ENCODE data around the gene AMN1. TPM values are rescaled to one million over a fixed set of nuclear protein-coding genes. Genes with fewer than 3 reads are reported as not detected.
A peak's percentile ranks its signal among the peaks of the same experiment; 100 is the strongest.
"Not testable (repeated sequence)": the region's sequence is repeated elsewhere in the genome, so short reads cannot be mapped to it uniquely, and the experiment has no call there.

Gene AMN1
- total RNA-seq, 1 experiment from 2014 or later = 7.5 TPM

DNA sequence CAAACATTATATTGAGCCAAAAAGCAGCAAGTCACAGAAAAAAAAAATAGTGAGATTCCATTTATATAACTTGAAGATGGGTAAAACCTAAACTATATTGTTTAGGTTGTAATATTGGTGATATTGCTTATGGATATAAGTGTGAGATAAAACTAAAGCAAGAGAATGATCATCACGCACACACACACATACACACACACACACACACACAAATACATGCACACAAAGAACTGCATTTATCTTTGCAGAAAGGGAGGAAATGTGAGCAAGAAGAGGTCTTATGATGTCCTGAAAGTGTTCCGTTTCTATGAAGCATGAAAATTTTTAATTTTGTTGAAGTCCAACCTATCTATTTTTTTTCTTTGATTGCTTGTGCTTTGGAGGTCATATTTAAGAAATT is 16.4 kb upstream of the AMN1 start:
- H3K4me1 ChIP-seq = peaks cover 16% of the 10 kb centered on the region
- DNase-seq = no peak
- no peaks in the 10 kb centered on the region for H3K36me3 ChIP-seq
- no peak overlapping the region for H3K4me3 ChIP-seq
- H3K9me3 ChIP-seq (replicated peaks) = peaks cover 4% of the 10 kb centered on the region; the same call in 1 of the 2 replicates
- H3K27ac ChIP-seq = no peak overlapping the region
- no peaks in the 10 kb centered on the region for H3K27me3 ChIP-seq

DNA sequence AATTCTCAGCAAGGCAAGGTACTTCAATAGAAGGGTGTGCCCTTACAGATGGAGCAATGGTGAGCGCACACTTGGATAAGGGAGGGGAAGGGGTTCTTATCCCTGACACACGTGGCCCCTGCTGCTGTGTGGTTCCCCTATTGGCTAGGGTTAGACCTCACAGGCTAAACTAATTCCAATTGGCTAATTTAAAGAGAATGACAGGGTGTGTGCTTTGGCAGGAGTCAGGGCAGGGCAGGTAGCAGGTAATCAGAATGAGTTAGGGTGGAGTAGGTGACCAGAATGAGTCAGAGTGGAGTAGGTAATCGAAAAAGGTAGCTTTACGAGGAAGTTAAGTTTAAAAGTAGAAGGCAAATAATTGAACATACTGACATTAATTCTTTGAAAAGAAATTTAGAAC is 15.5 kb upstream of the AMN1 start:
- not testable (repeated sequence) for H3K9me3 ChIP-seq (replicated peaks); DNase-seq; H3K27ac ChIP-seq; H3K36me3 ChIP-seq; H3K4me3 ChIP-seq; H3K27me3 ChIP-seq
- peaks cover 15% of the 10 kb centered on the region for H3K4me1 ChIP-seq

- DNase-seq = no peak
- Histone ChIP-seq H3K27ac (no peak overlapping the region), H3K27me3 (no peaks in the 10 kb centered on the region), H3K4me1 (peaks cover 9% of the 10 kb centered on the region), H3K9me3 (replicated peaks) (no peaks in the 10 kb centered on the region), H3K4me3 (no peak overlapping the region), H3K36me3 (no peaks in the 10 kb centered on the region)
Measured at GRCh38 chr12:31742891-31743290, 14.1 kb upstream of the AMN1 start.

- Histone ChIP-seq H3K36me3 (no peaks in the 10 kb centered on the region), H3K4me3 (no peak overlapping the region), H3K27me3 (no peaks in the 10 kb centered on the region), H3K27ac (no peak overlapping the region), H3K9me3 (replicated peaks) (no peaks in the 10 kb centered on the region), H3K4me1 (no peaks in the 10 kb centered on the region)
- DNase-seq = no peak
Measured at GRCh38 chr12:31740628-31741027, 11.8 kb upstream of the AMN1 start.

DNA sequence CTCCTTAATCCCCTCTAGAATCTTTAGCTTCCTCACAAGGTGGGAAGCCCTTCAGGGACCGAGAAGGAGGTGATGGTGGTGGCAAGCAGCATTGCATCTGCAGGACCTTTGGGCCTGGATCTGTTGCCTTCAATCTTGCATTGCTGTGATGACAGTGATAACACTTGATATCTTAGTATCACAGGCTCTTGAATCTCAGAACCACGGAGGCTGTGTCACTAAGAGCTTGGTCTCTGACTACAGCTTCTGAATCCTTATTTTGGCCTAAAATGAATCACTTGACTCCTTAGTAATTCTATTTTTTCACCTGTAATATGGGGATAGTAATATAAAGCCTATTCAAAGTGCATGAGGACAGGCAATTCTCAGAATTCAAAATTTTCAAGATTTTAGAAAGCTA is 8.9 kb upstream of the AMN1 start:
- H3K4me3 ChIP-seq = no peak overlapping the region
- H3K9me3 ChIP-seq (replicated peaks) = no peaks in the 10 kb centered on the region
- DNase-seq = no peak
- no peaks in the 10 kb centered on the region for H3K36me3 ChIP-seq
- no peak overlapping the region for H3K27ac ChIP-seq
- H3K4me1 ChIP-seq = peaks cover 4% of the 10 kb centered on the region; the same call in 1 of the 2 replicates
- no peaks in the 10 kb centered on the region for H3K27me3 ChIP-seq

- no peak for DNase-seq
- H3K27ac ChIP-seq = no peak overlapping the region
- peaks cover 5% of the 10 kb centered on the region; the same call in 1 of the 2 replicates for H3K4me1 ChIP-seq
- no peak overlapping the region for H3K4me3 ChIP-seq
- no peaks in the 10 kb centered on the region for H3K27me3 ChIP-seq
- H3K9me3 ChIP-seq (replicated peaks) = no peaks in the 10 kb centered on the region
- H3K36me3 ChIP-seq = no peaks in the 10 kb centered on the region
Measured at GRCh38 chr12:31737345-31737744, 8.5 kb upstream of the AMN1 start.

GRCh38 chr12:31736472-31736871 is 7.7 kb upstream of the AMN1 start:
- no peak overlapping the region for H3K27ac ChIP-seq
- H3K27me3 ChIP-seq = no peaks in the 10 kb centered on the region
- no peak for DNase-seq
- H3K36me3 ChIP-seq = no peaks in the 10 kb centered on the region
- peaks cover 5% of the 10 kb centered on the region; the same call in 1 of the 2 replicates for H3K4me1 ChIP-seq
- H3K9me3 ChIP-seq (replicated peaks) = no peaks in the 10 kb centered on the region
- no peak overlapping the region for H3K4me3 ChIP-seq

- not testable (repeated sequence) for H3K4me3 ChIP-seq; H3K36me3 ChIP-seq; H3K27ac ChIP-seq; H3K4me1 ChIP-seq; H3K27me3 ChIP-seq; H3K9me3 ChIP-seq (replicated peaks)
- peak in 1 of 2 experiments; percentile 10 for DNase-seq
Measured at GRCh38 chr12:31733549-31734432, 5.0 kb upstream of the AMN1 start.

- Histone ChIP-seq H3K4me1 (peaks cover 5% of the 10 kb centered on the region; the same call in 1 of the 2 replicates), H3K4me3 (no peak overlapping the region), H3K36me3 (no peaks in the 10 kb centered on the region), H3K27me3 (no peaks in the 10 kb centered on the region), H3K9me3 (replicated peaks) (no peaks in the 10 kb centered on the region), H3K27ac (no peak overlapping the region)
- no peak for DNase-seq
Measured at GRCh38 chr12:31732926-31733548, 4.2 kb upstream of the AMN1 start.

DNA sequence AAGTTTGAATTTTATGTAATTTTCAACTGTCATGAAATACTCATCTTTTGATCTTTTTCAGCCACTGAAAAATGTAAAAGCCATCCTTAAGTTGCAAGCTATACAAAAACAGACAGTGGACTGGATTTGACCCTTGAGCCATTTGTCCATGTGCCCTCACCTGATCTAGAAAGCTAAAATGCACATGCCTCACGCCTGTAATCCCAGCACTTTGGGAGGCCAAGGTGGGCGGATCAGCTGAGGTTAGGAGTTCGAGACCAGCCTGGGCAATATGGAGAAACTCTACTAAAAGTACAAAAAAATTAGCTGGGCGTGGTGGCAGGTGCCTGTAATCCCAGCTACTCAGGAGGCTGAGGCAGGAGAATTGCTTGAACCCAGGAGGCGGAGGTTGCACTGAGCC is 2.4 kb upstream of the AMN1 start:
- not testable (repeated sequence) for H3K4me1 ChIP-seq; H3K27ac ChIP-seq; H3K9me3 ChIP-seq (replicated peaks); H3K27me3 ChIP-seq; H3K36me3 ChIP-seq; DNase-seq; H3K4me3 ChIP-seq

DNA sequence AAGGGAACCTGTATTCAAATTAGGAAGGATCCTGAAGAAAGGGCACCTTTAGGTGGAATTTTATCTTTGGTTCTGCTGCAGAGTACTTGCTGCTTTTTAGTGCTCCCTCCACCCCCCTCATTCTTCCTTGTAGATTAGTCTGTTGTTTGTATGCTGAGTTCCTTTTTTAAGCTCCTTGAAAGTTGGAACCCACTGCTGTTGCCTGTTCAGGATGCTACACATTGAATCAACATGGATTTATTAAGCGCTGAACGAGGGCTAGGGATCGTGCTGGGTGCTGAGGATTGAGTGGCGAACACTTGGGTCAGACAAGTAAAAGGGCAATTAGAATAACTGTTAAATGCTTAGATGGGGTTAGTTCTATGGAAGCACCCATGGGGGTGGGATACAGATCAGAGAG is 884 bp upstream of the AMN1 start:
- Histone ChIP-seq H3K27me3 (no peaks in the 10 kb centered on the region), H3K36me3 (no peaks in the 10 kb centered on the region), H3K4me3 (peak overlapping the region; percentile 69), H3K27ac (no peak overlapping the region; the same call in 1 of the 2 replicates), H3K4me1 (peaks cover 5% of the 10 kb centered on the region; the same call in 1 of the 2 replicates), H3K9me3 (replicated peaks) (no peaks in the 10 kb centered on the region)
- DNase-seq = no peak

GRCh38 chr12:31728289-31728916 is 418 bp downstream of the AMN1 start:
- Histone ChIP-seq H3K4me3 (peak overlapping the region; percentile 69), H3K9me3 (replicated peaks) (no peaks in the 10 kb centered on the region), H3K36me3 (no peaks in the 10 kb centered on the region), H3K4me1 (peaks cover 3% of the 10 kb centered on the region; the same call in 1 of the 2 replicates), H3K27ac (peak overlapping the region; percentile 64), H3K27me3 (no peaks in the 10 kb centered on the region)
- no peak for DNase-seq

DNA sequence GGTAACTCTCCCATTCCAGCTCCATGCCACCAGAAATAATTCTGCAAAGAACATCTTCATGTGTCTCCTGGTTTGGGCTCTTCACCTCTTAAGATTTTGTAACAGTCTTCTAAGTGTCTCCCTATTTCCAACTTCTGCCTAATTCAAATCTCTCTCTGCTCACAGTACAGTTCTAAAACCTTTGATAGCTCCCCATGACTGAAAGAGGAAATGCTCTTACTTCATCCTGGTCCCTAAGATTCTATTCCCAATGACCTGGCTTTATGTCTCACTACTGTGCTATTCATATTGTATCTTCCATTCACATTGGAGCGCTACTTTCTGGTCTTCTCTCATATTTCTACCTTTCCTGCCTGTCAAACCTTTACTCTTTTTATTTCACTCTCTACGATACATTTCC is 1.6 kb downstream of the AMN1 start:
- no peaks in the 10 kb centered on the region for H3K9me3 ChIP-seq (replicated peaks)
- no peaks in the 10 kb centered on the region for H3K36me3 ChIP-seq
- no peak overlapping the region for H3K4me3 ChIP-seq
- H3K27ac ChIP-seq = no peak overlapping the region
- H3K27me3 ChIP-seq = no peaks in the 10 kb centered on the region
- DNase-seq = no peak
- no peaks in the 10 kb centered on the region for H3K4me1 ChIP-seq

- H3K27ac ChIP-seq = no peak overlapping the region
- no peaks in the 10 kb centered on the region for H3K4me1 ChIP-seq
- H3K27me3 ChIP-seq = no peaks in the 10 kb centered on the region
- DNase-seq = no peak
- H3K36me3 ChIP-seq = no peaks in the 10 kb centered on the region
- H3K9me3 ChIP-seq (replicated peaks) = no peaks in the 10 kb centered on the region
- no peak overlapping the region for H3K4me3 ChIP-seq
Measured at GRCh38 chr12:31726575-31726974, 2.2 kb downstream of the AMN1 start.

GRCh38 chr12:31724557-31724956 is 4.3 kb downstream of the AMN1 start:
- no peaks in the 10 kb centered on the region for H3K36me3 ChIP-seq
- DNase-seq = no peak
- H3K27me3 ChIP-seq = no peaks in the 10 kb centered on the region
- H3K4me1 ChIP-seq = no peaks in the 10 kb centered on the region
- no peak overlapping the region for H3K27ac ChIP-seq
- no peak overlapping the region for H3K4me3 ChIP-seq
- no peaks in the 10 kb centered on the region for H3K9me3 ChIP-seq (replicated peaks)
